Smooth muscle cell (in vitro differentiated cells): ENCODE measurements around the gene LZTR1. TPM values are rescaled to one million over a fixed set of nuclear protein-coding genes. Genes with fewer than 3 reads are reported as not detected.
"Not testable (repeated sequence)": the region's sequence is repeated elsewhere in the genome, so short reads cannot be mapped to it uniquely, and the experiment has no call there.

Experiments used
- DNase-seq: peaks from one replicate; lab custom pipeline; 2025; ENCODE audit not compliant: unreplicated experiment; lab: John Stamatoyannopoulos, UW
- H2AFZ ChIP-seq: fragments of 200-600 bp; sonication (generic); 2 replicates; pipeline ENCODE4 v1.6.0; 2016; ENCODE audit warnings: antibody characterized with exemption, low read depth, mild to moderate bottlenecking
- H3F3A ChIP-seq: fragments of 200-600 bp; sonication (generic); 2 replicates; pipeline ENCODE4 v1.6.0; 2017; ENCODE audit warnings: antibody characterized with exemption, low read depth
- H3K27ac ChIP-seq: fragments of 200-600 bp; sonication (generic); 2 replicates; pipeline ENCODE4 v1.5.1; 2016; ENCODE audit warnings: low read depth, mild to moderate bottlenecking
- H3K27me3 ChIP-seq: fragments of 200-600 bp; sonication (generic); 2 replicates; pipeline ENCODE4 v1.6.1; 2016; ENCODE audit warnings: low read depth, mild to moderate bottlenecking
- H3K36me3 ChIP-seq: fragments of 200-600 bp; sonication (generic); 2 replicates; pipeline ENCODE4 v1.5.1; 2016; ENCODE audit warnings: low read depth
- H3K4me1 ChIP-seq: fragments of 200-600 bp; sonication (generic); 2 replicates; pipeline ENCODE4 v1.5.1; 2016; ENCODE audit warnings: low read depth
- H3K4me2 ChIP-seq: fragments of 200-600 bp; sonication (generic); 2 replicates; pipeline ENCODE4 v1.6.0; 2016; ENCODE audit warnings: mild to moderate bottlenecking
- H3K4me3 ChIP-seq: fragments of 200-600 bp; sonication (generic); 2 replicates; pipeline ENCODE4 v1.5.1; 2016; ENCODE audit warnings: mild to moderate bottlenecking
- H3K79me2 ChIP-seq: fragments of 200-600 bp; sonication (generic); 2 replicates; pipeline ENCODE4 v1.6.0; 2016; ENCODE audit warnings: low read depth, mild to moderate bottlenecking
- H3K9ac ChIP-seq: fragments of 200-600 bp; sonication (generic); 2 replicates; pipeline ENCODE4 v1.6.0; 2016; ENCODE audit warnings: low read depth
- H3K9me3 ChIP-seq: fragments of 200-600 bp; sonication (generic); replicated peaks from 2 replicates; pipeline ENCODE4 v1.5.1; 2016; ENCODE audit warnings: low read depth
- H4K20me1 ChIP-seq: fragments of 200-600 bp; sonication (generic); 2 replicates; pipeline ENCODE4 v1.6.0; 2016; ENCODE audit warnings: low read depth
- CTCF ChIP-seq: fragments of 200-600 bp; sonication (generic); IDR thresholded peaks from 2 replicates; pipeline ENCODE4 v1.5.1; 2017; ENCODE audit warnings: borderline replicate concordance, mild to moderate bottlenecking, antibody characterized with exemption; ENCODE audit not compliant: insufficient read depth, poor library complexity, severe bottlenecking
- WGBS: methylation state at CpG from one replicate; pipeline ENCODE4 v1.1.7; 2016; ENCODE audit warnings: low lambda C conversion rate; 5-methylcytosine and 5-hydroxymethylcytosine counted together
- polyA plus RNA-seq: library from polyadenylated mRNA; unstranded; fragments of >200 nt; fragmentation: Nextera tagmentation; extraction: Ambion mirVana; gene quantifications from 2 replicates; pipeline ENCODE4 v1.2.1, GENCODE V29; 2016
- total RNA-seq: library from RNA; depleted of rRNA; stranded (reverse); fragments of >200 nt; gene quantifications from 2 replicates; pipeline ENCODE4 v1.2.3, GENCODE V29; 2014

LZTR1 gene
- total and polyA plus RNA-seq, 2 experiments from 2014 or later: 34.2 to 43.9 TPM

GRCh38 chr22:20967697-20968211 is 14.3 kb upstream of the LZTR1 start:
- no peak overlapping the region for H3K4me3 ChIP-seq
- WGBS: 21% methylated on average over 17 of the region's 19 CpGs
- no peak overlapping the region for H2AFZ ChIP-seq

DNA sequence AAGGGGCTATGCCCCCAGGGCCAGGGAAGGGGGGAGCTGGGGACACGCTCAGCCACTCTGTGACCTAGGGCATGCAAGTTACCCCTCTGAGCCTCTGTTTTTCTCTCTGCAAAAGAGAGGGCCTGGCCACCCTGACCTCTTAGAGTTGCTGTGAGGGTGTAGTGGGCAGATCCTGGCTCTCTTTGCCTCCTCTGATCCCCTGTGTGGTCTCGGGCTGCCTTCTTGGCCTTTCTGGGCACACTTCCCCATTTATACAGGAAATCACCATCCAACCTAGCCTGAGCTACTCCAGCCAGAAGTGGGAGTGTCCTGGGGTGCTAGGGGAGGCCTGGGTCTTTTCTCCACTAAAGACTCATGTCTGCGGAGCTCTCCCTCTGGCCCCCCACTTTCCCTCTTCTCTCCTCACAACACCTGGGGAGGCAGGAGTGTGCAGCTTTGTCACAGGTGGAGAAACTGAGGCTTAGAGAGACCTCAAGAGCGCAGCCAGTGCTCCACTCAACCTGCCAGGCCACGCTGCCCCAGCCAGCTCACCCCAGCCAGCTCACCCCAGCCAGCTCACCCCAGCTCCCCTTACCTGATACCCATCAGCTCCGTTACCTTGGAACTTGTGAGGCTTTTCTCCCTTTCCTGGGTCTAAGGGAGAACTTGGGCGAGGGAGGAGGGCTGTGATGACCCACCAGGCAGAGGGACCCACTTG is 13.7 kb upstream of the LZTR1 start:
- Histone ChIP-seq H3K79me2 (no peaks in the 10 kb centered on the region), H3K4me3 (no peak overlapping the region)
- WGBS: 94% methylated on average over 7 of the region's 7 CpGs

More at GRCh38 chr22:20967697-20968211, 14.3 kb upstream of the LZTR1 start:
- Histone ChIP-seq H3F3A (no peaks in the 10 kb centered on the region), H3K9ac (no peak overlapping the region), H3K27ac (no peak overlapping the region), H3K4me1 (peaks cover 22% of the 10 kb centered on the region), H4K20me1 (no peaks in the 10 kb centered on the region), H3K4me2 (no peak overlapping the region), H3K27me3 (peaks cover 28% of the 10 kb centered on the region), H3K9me3 (no peaks in the 10 kb centered on the region), H3K79me2 (no peaks in the 10 kb centered on the region), H3K36me3 (no peaks in the 10 kb centered on the region)
- DNase-seq: no peak
- no peak for TF ChIP-seq CTCF

GRCh38 chr22:20970939-20971657 is 11.0 kb upstream of the LZTR1 start:
- no peak overlapping the region for H3K4me2 ChIP-seq
- no peak overlapping the region for H3K9ac ChIP-seq
- no peaks in the 10 kb centered on the region for H3F3A ChIP-seq
- no peak overlapping the region for H2AFZ ChIP-seq
- H3K36me3 ChIP-seq: no peaks in the 10 kb centered on the region
- peaks cover 3% of the 10 kb centered on the region for H3K27me3 ChIP-seq
- no peak for DNase-seq
- H3K4me3 ChIP-seq: no peak overlapping the region
- no peaks in the 10 kb centered on the region for H3K9me3 ChIP-seq
- peaks cover 14% of the 10 kb centered on the region for H3K4me1 ChIP-seq
- H3K27ac ChIP-seq: no peak overlapping the region
- WGBS: 78% methylated on average over 4 of the region's 4 CpGs
- TF ChIP-seq CTCF: no peak
- H4K20me1 ChIP-seq: no peaks in the 10 kb centered on the region
- H3K79me2 ChIP-seq: no peaks in the 10 kb centered on the region

More for the DNA sequence above, 13.7 kb upstream of the LZTR1 start:
- H3K9me3 ChIP-seq: no peaks in the 10 kb centered on the region
- no peak for DNase-seq
- peaks cover 22% of the 10 kb centered on the region for H3K4me1 ChIP-seq
- no peak for TF ChIP-seq CTCF
- peaks cover 27% of the 10 kb centered on the region for H3K27me3 ChIP-seq
- no peak overlapping the region for H2AFZ ChIP-seq
- H3K27ac ChIP-seq: no peak overlapping the region
- H3K9ac ChIP-seq: no peak overlapping the region
- no peak overlapping the region for H3K4me2 ChIP-seq
- H3K36me3 ChIP-seq: no peaks in the 10 kb centered on the region
- no peaks in the 10 kb centered on the region for H3F3A ChIP-seq
- H4K20me1 ChIP-seq: no peaks in the 10 kb centered on the region

DNA sequence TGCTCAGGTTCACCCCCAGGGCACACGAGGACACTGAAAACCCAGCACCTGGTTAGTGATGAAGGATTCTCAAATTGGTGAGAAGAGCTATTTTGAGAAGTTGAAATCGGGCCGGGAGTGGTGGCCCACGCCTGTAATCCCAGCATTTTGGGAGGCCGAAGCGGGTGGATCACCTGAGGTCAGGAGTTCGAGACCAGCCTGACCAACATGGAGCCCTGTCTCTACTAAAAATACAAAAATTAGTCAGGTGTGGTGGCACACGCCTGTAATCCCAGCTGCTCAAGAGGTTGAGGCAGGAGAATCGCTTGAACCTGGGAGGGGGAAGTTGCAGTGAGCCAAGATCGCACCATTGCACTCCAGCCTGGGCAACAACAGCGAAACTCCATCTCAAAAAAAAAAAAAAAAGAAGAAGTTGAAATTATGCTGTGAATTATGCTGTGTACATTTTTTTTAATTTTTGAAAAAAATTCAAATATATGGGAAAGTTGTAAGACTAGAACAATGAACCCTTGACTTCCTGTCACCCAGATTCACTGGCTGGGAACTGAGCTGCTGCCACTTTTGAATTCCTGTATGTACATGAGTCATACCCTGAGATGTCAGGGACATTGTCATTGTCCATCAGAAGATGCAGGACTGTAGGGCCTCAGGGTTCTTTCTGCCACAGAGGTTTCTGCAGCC is 9.9 kb upstream of the LZTR1 start:
- H3F3A ChIP-seq, H3K9ac ChIP-seq, H2AFZ ChIP-seq, H3K9me3 ChIP-seq, H3K79me2 ChIP-seq, H3K36me3 ChIP-seq, H3K27ac ChIP-seq, H3K4me3 ChIP-seq, DNase-seq, H3K4me2 ChIP-seq, H3K27me3 ChIP-seq, H4K20me1 ChIP-seq: not testable (repeated sequence)
- 91% methylated on average over 9 of the region's 11 CpGs for WGBS
- peaks cover 14% of the 10 kb centered on the region for H3K4me1 ChIP-seq
